H9 (cell line): ENCODE measurements around the gene CLEC2L. TPM values are rescaled to one million over a fixed set of nuclear protein-coding genes. Genes with fewer than 3 reads are reported as not detected.

ENCODE experiments used
- DNase-seq: peaks from one replicate; pipeline ENCODE4 v3.0.0-alpha.2; 2017
- H2AFZ ChIP-seq: one replicate; pipeline ENCODE4 v1.6.1; 2013; ENCODE audit warnings: mild to moderate bottlenecking, low read length, control low read depth, moderate library complexity
- H2AK5ac ChIP-seq: 2 replicates; pipeline ENCODE4 v1.6.1; 2013; ENCODE audit warnings: low read length, control low read depth, mixed read lengths; ENCODE audit not compliant: insufficient read length
- H2BK120ac ChIP-seq: one replicate; pipeline ENCODE4 v1.6.1; 2013; ENCODE audit warnings: low read depth, mild to moderate bottlenecking, low read length, control low read depth, inconsistent platforms; ENCODE audit not compliant: poor library complexity, severe bottlenecking
- H2BK12ac ChIP-seq: 2 replicates; pipeline ENCODE4 v1.6.1; 2013; ENCODE audit warnings: low read length, control low read depth, mixed read lengths, low read depth; ENCODE audit not compliant: insufficient read length
- H2BK15ac ChIP-seq: 2 replicates; pipeline ENCODE4 v1.6.1; 2013; ENCODE audit warnings: low read depth, low read length, control low read depth
- H2BK20ac ChIP-seq: one replicate; pipeline ENCODE4 v1.6.1; 2013; ENCODE audit warnings: low read depth, mild to moderate bottlenecking, low read length, control low read depth, inconsistent platforms; ENCODE audit not compliant: poor library complexity, severe bottlenecking
- H2BK5ac ChIP-seq: 2 replicates; pipeline ENCODE4 v1.6.1; 2013; ENCODE audit warnings: low read length, control low read depth, mixed read lengths; ENCODE audit not compliant: insufficient read length
- H3K14ac ChIP-seq: 2 replicates; pipeline ENCODE4 v1.6.1; 2013; ENCODE audit warnings: low read length, control low read depth; ENCODE audit not compliant: insufficient read depth
- H3K18ac ChIP-seq: 2 replicates; pipeline ENCODE4 v1.6.1; 2013; ENCODE audit warnings: low read depth, mild to moderate bottlenecking, mixed read lengths, low read length, control low read depth; ENCODE audit not compliant: insufficient read length
- H3K23ac ChIP-seq: 2 replicates; pipeline ENCODE4 v1.6.1; 2013; ENCODE audit warnings: low read length, control low read depth, mixed read lengths, low read depth; ENCODE audit not compliant: insufficient read length
- H3K23me2 ChIP-seq: 2 replicates; pipeline ENCODE4 v1.6.1; 2013; ENCODE audit warnings: low read depth, mild to moderate bottlenecking, mixed read lengths, low read length, control low read depth; ENCODE audit not compliant: insufficient read length, poor library complexity, severe bottlenecking
- H3K27ac ChIP-seq: 2 replicates; pipeline ENCODE4 v1.5.1; 2013; ENCODE audit warnings: low read length, control low read depth, mixed read lengths, low read depth; ENCODE audit not compliant: insufficient read length
- H3K27me3 ChIP-seq: 2 replicates; pipeline ENCODE4 v1.6.1; 2013; ENCODE audit warnings: low read length, control low read depth, inconsistent platforms; ENCODE audit not compliant: insufficient read depth
- H3K4ac ChIP-seq: 2 replicates; pipeline ENCODE4 v1.6.1; 2013; ENCODE audit warnings: low read depth, mild to moderate bottlenecking, control low read depth, inconsistent platforms, low read length, moderate library complexity
- H3K4me1 ChIP-seq: 2 replicates; pipeline ENCODE4 v1.6.1; 2013; ENCODE audit warnings: low read length, control low read depth, inconsistent platforms; ENCODE audit not compliant: insufficient read depth
- H3K4me2 ChIP-seq: 2 replicates; pipeline ENCODE4 v1.6.1; 2013; ENCODE audit warnings: low read length, control low read depth, mixed read lengths; ENCODE audit not compliant: insufficient read length, insufficient read depth
- H3K56ac ChIP-seq: 2 replicates; pipeline ENCODE4 v1.6.1; 2013; ENCODE audit warnings: low read depth, mild to moderate bottlenecking, mixed read lengths, low read length, control low read depth; ENCODE audit not compliant: insufficient read length
- H3K79me1 ChIP-seq: 2 replicates; pipeline ENCODE4 v1.6.1; 2013; ENCODE audit warnings: low read depth, mild to moderate bottlenecking, moderate library complexity, low read length, control low read depth, inconsistent platforms; ENCODE audit not compliant: insufficient read depth, poor library complexity, severe bottlenecking
- H3K79me2 ChIP-seq: 2 replicates; pipeline ENCODE4 v1.6.1; 2013; ENCODE audit warnings: low read length, control low read depth, inconsistent platforms; ENCODE audit not compliant: insufficient read depth
- H3K9ac ChIP-seq: 2 replicates; pipeline ENCODE4 v1.6.1; 2013; ENCODE audit warnings: low read length, control low read depth, mixed read lengths; ENCODE audit not compliant: insufficient read length; ENCODE audit errors: extremely low read depth
- H3K9me3 ChIP-seq: one replicate; pipeline ENCODE4 v1.6.1; 2013; ENCODE audit warnings: low read depth, low read length, inconsistent platforms; ENCODE audit not compliant: control insufficient read depth
- H3T11ph ChIP-seq: one replicate; pipeline ENCODE4 v1.6.1; 2013; ENCODE audit warnings: mild to moderate bottlenecking, low read length, control low read depth, inconsistent platforms
- H4K20me1 ChIP-seq: one replicate; pipeline ENCODE4 v1.6.1; 2013; ENCODE audit not compliant: control insufficient read depth, insufficient read length, insufficient read depth
- H4K5ac ChIP-seq: 2 replicates; pipeline ENCODE4 v1.6.1; 2013; ENCODE audit warnings: low read depth, mild to moderate bottlenecking, mixed read lengths, low read length, control low read depth; ENCODE audit not compliant: insufficient read length
- H4K8ac ChIP-seq: replicated peaks from 2 replicates; pipeline ENCODE4 v1.6.1; 2013; ENCODE audit warnings: low read length, control low read depth, mixed read lengths, low read depth; ENCODE audit not compliant: insufficient read length
- H4K91ac ChIP-seq: 2 replicates; pipeline ENCODE4 v1.6.1; 2013; ENCODE audit warnings: low read depth, mild to moderate bottlenecking, moderate library complexity, mixed read lengths, low read length, control low read depth; ENCODE audit not compliant: insufficient read length
- H3K27ac Mint-ChIP-seq, 3 experiments: 2 replicates in 2 of 3; 3 replicates in 1 of 3; pipeline ENCODE4 v1.8.0; 2020 to 2021; ENCODE audit warnings: mixed read lengths in 3 of 3, mild to moderate bottlenecking in 1 of 3, moderate library complexity in 1 of 3
- H3K27me3 Mint-ChIP-seq: 2 replicates; pipeline ENCODE4 v1.8.0; 2021; ENCODE audit warnings: low read depth, mild to moderate bottlenecking, moderate library complexity, mixed read lengths
- H3K36me3 Mint-ChIP-seq, 3 experiments: 2 replicates in 2 of 3; 3 replicates in 1 of 3; pipeline ENCODE4 v1.8.0; 2020 to 2021; ENCODE audit warnings: low read depth in 3 of 3, mixed read lengths in 3 of 3; ENCODE audit not compliant: insufficient read depth in 1 of 3
- H3K4me1 Mint-ChIP-seq, 2 experiments: 2 replicates each; pipeline ENCODE4 v1.8.0; 2020; ENCODE audit warnings: mixed read lengths in 2 of 2
- H3K4me3 Mint-ChIP-seq, 2 experiments: 2 replicates in 1 of 2; 3 replicates in 1 of 2; pipeline ENCODE4 v1.8.0; 2020 to 2021; ENCODE audit warnings: mild to moderate bottlenecking in 2 of 2, mixed read lengths in 2 of 2, moderate library complexity in 1 of 2
- H3K9me3 Mint-ChIP-seq, 2 experiments: 2 replicates in 1 of 2; 3 replicates in 1 of 2; pipeline ENCODE4 v1.8.0; 2020; ENCODE audit warnings: mild to moderate bottlenecking in 2 of 2, mixed read lengths in 2 of 2, moderate library complexity in 1 of 2
- WGBS: extraction: QIAGEN DNeasy Blood & Tissue Kit; methylation state at CpG from one replicate; pipeline ENCODE4 v1.1.7; 2013; ENCODE audit warnings: missing lambda C conversion rate, low lambda C conversion rate, mixed read lengths; ENCODE audit not compliant: insufficient read length; ENCODE audit errors: extremely low coverage; 5-methylcytosine and 5-hydroxymethylcytosine counted together
- total RNA-seq: library from RNA; stranded (reverse); gene quantifications from 2 replicates; pipeline ENCODE4 v1.2.1, GENCODE V29; 2021
- TF ChIP-seq, protein P1 (sequence below): fragments of 200-600 bp; sonication (generic); conservative IDR thresholded peaks from 3 replicates; pipeline ENCODE4 v1.8.0; 2021; ENCODE audit warnings: antibody characterized with exemption, mild to moderate bottlenecking

CLEC2L gene
- total RNA-seq, 1 experiment from 2014 or later, result 0.74 TPM

DNA sequence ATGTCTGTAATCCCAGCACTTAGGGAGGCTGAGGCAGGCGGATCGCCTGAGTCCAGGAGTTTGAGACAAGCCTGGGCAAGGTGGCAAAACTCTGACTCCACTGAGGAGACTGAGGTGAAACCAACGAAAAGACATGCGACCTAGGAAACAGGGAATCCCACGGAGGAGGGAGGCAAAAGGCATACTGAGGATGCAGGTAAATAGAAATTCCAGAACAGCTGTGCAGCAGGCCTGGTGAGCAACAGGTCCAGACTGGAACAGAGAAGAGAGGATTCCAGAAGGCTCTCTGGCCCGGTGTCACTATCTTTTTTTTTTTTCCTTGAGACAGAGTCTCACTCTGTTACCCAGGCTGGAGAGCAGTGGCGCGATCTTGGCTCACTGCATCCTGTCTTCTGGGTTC lies 47.3 kb upstream of the CLEC2L start:
- TF ChIP-seq, protein P1, sequence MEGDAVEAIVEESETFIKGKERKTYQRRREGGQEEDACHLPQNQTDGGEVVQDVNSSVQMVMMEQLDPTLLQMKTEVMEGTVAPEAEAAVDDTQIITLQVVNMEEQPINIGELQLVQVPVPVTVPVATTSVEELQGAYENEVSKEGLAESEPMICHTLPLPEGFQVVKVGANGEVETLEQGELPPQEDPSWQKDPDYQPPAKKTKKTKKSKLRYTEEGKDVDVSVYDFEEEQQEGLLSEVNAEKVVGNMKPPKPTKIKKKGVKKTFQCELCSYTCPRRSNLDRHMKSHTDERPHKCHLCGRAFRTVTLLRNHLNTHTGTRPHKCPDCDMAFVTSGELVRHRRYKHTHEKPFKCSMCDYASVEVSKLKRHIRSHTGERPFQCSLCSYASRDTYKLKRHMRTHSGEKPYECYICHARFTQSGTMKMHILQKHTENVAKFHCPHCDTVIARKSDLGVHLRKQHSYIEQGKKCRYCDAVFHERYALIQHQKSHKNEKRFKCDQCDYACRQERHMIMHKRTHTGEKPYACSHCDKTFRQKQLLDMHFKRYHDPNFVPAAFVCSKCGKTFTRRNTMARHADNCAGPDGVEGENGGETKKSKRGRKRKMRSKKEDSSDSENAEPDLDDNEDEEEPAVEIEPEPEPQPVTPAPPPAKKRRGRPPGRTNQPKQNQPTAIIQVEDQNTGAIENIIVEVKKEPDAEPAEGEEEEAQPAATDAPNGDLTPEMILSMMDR, result no peak
- H3K4me3 Mint-ChIP-seq, result no peak overlapping the region

More for the DNA sequence above, 47.3 kb upstream of the CLEC2L start:
- Histone ChIP-seq H2BK15ac (no peak overlapping the region), H4K20me1 (peaks cover 2% of the 10 kb centered on the region), H2AFZ (no peak overlapping the region), H4K91ac (no peak overlapping the region), H2BK20ac (no peak overlapping the region), H3K79me1 (no peaks in the 10 kb centered on the region), H3K4me2 (no peak overlapping the region), H3T11ph (no peak overlapping the region), H2BK120ac (no peak overlapping the region), H3K23me2 (no peaks in the 10 kb centered on the region), H3K27ac (no peak overlapping the region), H3K9ac (no peak overlapping the region), H3K27me3 (no peaks in the 10 kb centered on the region), H4K8ac (no peak overlapping the region), H3K4me1 (no peaks in the 10 kb centered on the region), H2AK5ac (no peak overlapping the region), H3K4ac (no peak overlapping the region), H3K14ac (no peak overlapping the region), H4K5ac (no peak overlapping the region), H2BK5ac (no peak overlapping the region), H3K56ac (no peak overlapping the region), H3K9me3 (no peaks in the 10 kb centered on the region), H2BK12ac (no peak overlapping the region), H3K23ac (no peak overlapping the region), H3K79me2 (no peaks in the 10 kb centered on the region), H3K18ac (no peak overlapping the region)
- H3K9me3 Mint-ChIP-seq, result 0 out of 5 replicates have a peak, but pooled peaks cover 0 to 4% of the 10 kb centered on the region in 2 experiments
- peak overlapping the region; percentile 23 to 60 (median 44); a peak in 3 of 7 replicates for H3K27ac Mint-ChIP-seq
- no CpG with 5 or more reads among the region's 8 CpGs for WGBS
- H3K4me1 Mint-ChIP-seq, result peaks cover 0 to 8% of the 10 kb centered on the region in 2 experiments; a peak in 2 of 4 replicates
- H3K36me3 Mint-ChIP-seq, result peaks cover 28 to 38% (median 33%) of the 10 kb centered on the region in 3 experiments
- no peak for DNase-seq
- no peaks in the 10 kb centered on the region; the same call in none of the 2 replicates for H3K27me3 Mint-ChIP-seq
